K562 (cell line): Measurements from ENCODE around the gene SLC17A4.
A peak's percentile ranks its signal among the peaks of the same experiment; 100 is the strongest.

Experiments
- CBFB ChIP-seq: sonication (generic); formaldehyde crosslinking; IDR thresholded peaks from 2 replicates; pipeline ENCODE4 v1.4.0; 2020; ENCODE audit warnings: mild to moderate bottlenecking, missing genetic modification reagents
- CTCF ChIP-seq, 3 experiments: IDR thresholded peaks in 2 of 3; conservative IDR thresholded peaks in 1 of 3; 2 replicates each; pipeline ENCODE4 v1.5.1; 2011 to 2012; ENCODE audit warnings: low read length in 3 of 3, mild to moderate bottlenecking in 3 of 3, control low read depth in 2 of 3, improper control_type of control experiment in 1 of 3, inconsistent platforms in 1 of 3, low read depth in 1 of 3, mixed read lengths in 1 of 3, moderate library complexity in 1 of 3; ENCODE audit not compliant: insufficient read depth in 2 of 3
- EHMT2 ChIP-seq: fragments of 450-650 bp; IDR thresholded peaks from 2 replicates; pipeline ENCODE4 v1.6.1; 2018; ENCODE audit warnings: antibody characterized with exemption
- EZH2 ChIP-seq: IDR thresholded peaks from 2 replicates; pipeline ENCODE4 v1.6.1; 2012; ENCODE audit warnings: low read depth, mild to moderate bottlenecking, inconsistent platforms, low read length, borderline replicate concordance
- JUN ChIP-seq, 2 experiments: sonication (generic) in 1 of 2; formaldehyde crosslinking in 1 of 2; IDR thresholded peaks; 2 replicates each; pipeline versions ENCODE4 v1.6.1 to v1.8.0; 2012 to 2022; ENCODE audit warnings: borderline replicate concordance in 2 of 2, mild to moderate bottlenecking in 2 of 2, improper control_type of control experiment in 1 of 2, low read depth in 1 of 2, low read length in 1 of 2, missing genetic modification reagents in 1 of 2
- KHSRP ChIP-seq: fragments of 450-650 bp; IDR thresholded peaks from 2 replicates; pipeline ENCODE4 v1.6.1; 2017
- NR3C1 ChIP-seq: sonication (generic); formaldehyde crosslinking; IDR thresholded peaks from 2 replicates; pipeline ENCODE4 v1.8.1; 2022; ENCODE audit warnings: missing genetic modification reagents
- RCOR1 ChIP-seq, 2 experiments: IDR thresholded peaks; 2 replicates each; pipeline ENCODE4 v1.6.1; 2012; ENCODE audit warnings: low read depth in 2 of 2, low read length in 2 of 2, borderline replicate concordance in 1 of 2, improper control_type of control experiment in 1 of 2
- RFX5 ChIP-seq: IDR thresholded peaks from 2 replicates; pipeline ENCODE4 v1.6.1; 2011; ENCODE audit warnings: low read depth, mild to moderate bottlenecking, improper control_type of control experiment, low read length
- SMAD4 ChIP-seq: fragments of 250-450 bp; sonication (Bioruptor Pico); conservative IDR thresholded peaks from 2 replicates; pipeline ENCODE4 v1.8.0; 2021; ENCODE audit warnings: inconsistent platforms, mild to moderate bottlenecking, moderate library complexity
- SNRNP70 ChIP-seq: fragments of 200-400 bp; formaldehyde crosslinking; optimal IDR thresholded peaks from 2 replicates; pipeline ENCODE3; 2017; ENCODE audit warnings: low read depth, low read length
- TEAD4 ChIP-seq, 2 experiments: sonication (generic) in 1 of 2; formaldehyde crosslinking in 1 of 2; IDR thresholded peaks; 2 replicates each; pipeline versions ENCODE4 v1.6.1 to v1.8.0; 2012 to 2022; ENCODE audit warnings: borderline replicate concordance in 1 of 2, inconsistent platforms in 1 of 2, low read length in 1 of 2, mild to moderate bottlenecking in 1 of 2, missing genetic modification reagents in 1 of 2
- USF2 ChIP-seq: sonication (generic); formaldehyde crosslinking; IDR thresholded peaks from 2 replicates; pipeline ENCODE4 v1.5.0; 2020; ENCODE audit warnings: missing genetic modification reagents
- ZNF274 ChIP-seq: IDR thresholded peaks from 2 replicates; pipeline ENCODE4 v1.6.1; 2011; ENCODE audit warnings: low read depth, mild to moderate bottlenecking, low read length, moderate library complexity, borderline replicate concordance

GRCh38 chr6:25717866-25718740 is 36.4 kb upstream of the SLC17A4 start:
- TF ChIP-seq RFX5: no peak
- TF ChIP-seq CTCF (IDR thresholded peaks at IDR 0.05 in 2 of 3, conservative IDR thresholded peaks at IDR 0.05 in 1 of 3; ENCODE audit: insufficient read depth in 2 of 3, low read depth in 1 of 3, low read length in 3 of 3): peak; percentile 52 to 75 (median 53); a peak in 5 of 6 replicates
- no peak for TF ChIP-seq RCOR1 (IDR thresholded peaks at IDR 0.05; ENCODE audit: borderline replicate concordance in 1 of 2, low read depth in 2 of 2, low read length in 2 of 2)
- no peak for TF ChIP-seq JUN (IDR thresholded peaks at IDR 0.05; ENCODE audit: borderline replicate concordance, low read depth, low read length)
- TF ChIP-seq JUN (CRISPR knock-in tag; IDR thresholded peaks at IDR 0.05; ENCODE audit: borderline replicate concordance): no peak
- TF ChIP-seq SNRNP70: no peak
- TF ChIP-seq EHMT2: no peak
- no peak for TF ChIP-seq USF2 (CRISPR knock-in tag)
- no peak for TF ChIP-seq NR3C1
- no peak for TF ChIP-seq TEAD4 (IDR thresholded peaks at IDR 0.05; ENCODE audit: low read length)
- no peak for TF ChIP-seq TEAD4 (CRISPR knock-in tag; IDR thresholded peaks at IDR 0.05; ENCODE audit: borderline replicate concordance)
- no peak for TF ChIP-seq ZNF274
- TF ChIP-seq SMAD4 (CRISPR knock-in tag): no peak
- no peak for TF ChIP-seq KHSRP
- no peak for TF ChIP-seq EZH2
- no peak for TF ChIP-seq CBFB
